Endothelial cell of umbilical vein (primary cell): ENCODE data around the gene CRIM1. TPM values are rescaled to one million over a fixed set of nuclear protein-coding genes. Genes with fewer than 3 reads are reported as not detected.

Experiments used
- BruUV-seq: library from RNA; stranded (reverse); fragments of 400-500 nt; replicated peaks from 2 replicates; lab custom pipeline; 2021; lab: Mats Ljungman, UMichigan
- CTCF ChIA-PET: fragments of 300-600, 350-600 bp; sonication (Branson Sonifier 250); formaldehyde crosslinking; loops from one replicate; lab custom pipeline; 2021; ENCODE audit warnings: antibody characterized with exemption, inconsistent platforms; lab: Charles Lee
- POLR2A ChIA-PET: fragments of 300-600, 350-600 bp; sonication (Branson Sonifier 250); formaldehyde crosslinking; loops from one replicate; lab custom pipeline; 2021; ENCODE audit warnings: antibody characterized with exemption, inconsistent platforms; lab: Charles Lee
- DNase-seq: peaks from one replicate; pipeline ENCODE4 v3.0.0-alpha.2; 2011; ENCODE audit warnings: low read depth, low spot score
- FAIRE-seq: peaks from 2 replicates; lab custom pipeline; 2011; peaks lifted over from hg19 to GRCh38; lab: Jason Lieb, UNC
- H2AFZ ChIP-seq: 2 replicates; pipeline ENCODE4 v1.6.0; 2012; ENCODE audit warnings: low read depth, low read length, control low read depth, inconsistent platforms
- H3K27ac ChIP-seq: 2 replicates; pipeline ENCODE4 v1.5.1; 2011; ENCODE audit warnings: low read depth, mild to moderate bottlenecking, control low read depth, low read length, moderate library complexity; ENCODE audit not compliant: insufficient read depth
- H3K27me3 ChIP-seq, 2 experiments: 2 replicates each; pipeline versions ENCODE4 v1.6.0 to v1.6.1; 2011; ENCODE audit warnings: low read length in 2 of 2, mixed read lengths in 1 of 2; ENCODE audit not compliant: control insufficient read depth in 2 of 2, insufficient read depth in 2 of 2
- H3K36me3 ChIP-seq, 2 experiments: 2 replicates in 1 of 2; 3 replicates in 1 of 2; pipeline ENCODE4 v1.5.1; 2011; ENCODE audit warnings: low read length in 2 of 2, mild to moderate bottlenecking in 1 of 2, moderate library complexity in 1 of 2; ENCODE audit not compliant: control insufficient read depth in 2 of 2, insufficient read depth in 2 of 2; ENCODE audit errors: extremely low read depth in 1 of 2
- H3K4me1 ChIP-seq: 3 replicates; pipeline ENCODE4 v1.5.1; 2011; ENCODE audit warnings: mild to moderate bottlenecking, low read length; ENCODE audit not compliant: control insufficient read depth, insufficient read depth; ENCODE audit errors: extremely low read depth
- H3K4me2 ChIP-seq: 2 replicates; pipeline ENCODE4 v1.6.1; 2011; ENCODE audit warnings: low read length, control low read depth, mixed read lengths; ENCODE audit not compliant: insufficient read depth
- H3K4me3 ChIP-seq, 3 experiments: fragments of 200-600 bp in 1 of 3; sonication (generic), shearing (Covaris generic) in 1 of 3; replicated peaks in 1 of 3; 2 replicates each; pipeline ENCODE4 v1.5.1; 2011 to 2016; ENCODE audit warnings: control low read depth in 3 of 3, low read length in 3 of 3, mild to moderate bottlenecking in 2 of 3, inconsistent platforms in 1 of 3, low read depth in 1 of 3, moderate library complexity in 1 of 3; ENCODE audit not compliant: insufficient read depth in 1 of 3
- H3K79me2 ChIP-seq: 2 replicates; pipeline ENCODE4 v1.6.0; 2012; ENCODE audit warnings: low read length, inconsistent platforms; ENCODE audit not compliant: control insufficient read depth, insufficient read depth
- H3K9ac ChIP-seq: replicated peaks from 2 replicates; pipeline ENCODE3; 2011; ENCODE audit warnings: low read length, control low read depth; ENCODE audit not compliant: insufficient read depth; ENCODE audit errors: extremely low read depth
- H3K9me1 ChIP-seq: replicated peaks from 3 replicates; pipeline ENCODE4 v1.6.0; 2011; ENCODE audit warnings: mild to moderate bottlenecking, low read length; ENCODE audit not compliant: control insufficient read depth, insufficient read depth; ENCODE audit errors: extremely low read depth
- H3K9me3 ChIP-seq: replicated peaks from 2 replicates; pipeline ENCODE4 v1.5.1; 2012; ENCODE audit warnings: low read length, inconsistent platforms; ENCODE audit not compliant: control insufficient read depth, insufficient read depth
- H4K20me1 ChIP-seq: replicated peaks from 2 replicates; pipeline ENCODE3; 2011; ENCODE audit warnings: mild to moderate bottlenecking, low read length; ENCODE audit not compliant: control insufficient read depth, insufficient read depth; ENCODE audit errors: extremely low read depth
- CTCF ChIP-seq, 2 donors: IDR thresholded peaks; 1 replicate in 1 of 2; 2 replicates in 1 of 2; pipeline ENCODE4 v1.5.1; 2011; ENCODE audit warnings: low read length in 2 of 2, mild to moderate bottlenecking in 2 of 2, moderate library complexity in 2 of 2, control low read depth in 1 of 2, inconsistent platforms in 1 of 2, low read depth in 1 of 2; ENCODE audit not compliant: insufficient read depth in 1 of 2; ENCODE audit errors: extremely low read depth in 1 of 2
- EZH2 ChIP-seq: IDR thresholded peaks from 2 replicates; pipeline ENCODE4 v1.6.1; 2012; ENCODE audit warnings: borderline replicate concordance, low read depth, mild to moderate bottlenecking, moderate library complexity, low read length, inconsistent platforms; ENCODE audit not compliant: severe bottlenecking
- FOS ChIP-seq: IDR thresholded peaks from 2 replicates; pipeline ENCODE4 v1.6.1; 2011; ENCODE audit warnings: mild to moderate bottlenecking, low read length, moderate library complexity, borderline replicate concordance; ENCODE audit not compliant: insufficient read depth
- GATA2 ChIP-seq: IDR thresholded peaks from 2 replicates; pipeline ENCODE4 v1.7.0; 2011; ENCODE audit warnings: low read depth, mild to moderate bottlenecking, moderate library complexity, mixed read lengths, low read length; ENCODE audit not compliant: insufficient read length, insufficient read depth
- JUN ChIP-seq: IDR thresholded peaks from 2 replicates; pipeline ENCODE4 v1.6.1; 2011; ENCODE audit warnings: borderline replicate concordance, low read depth; ENCODE audit not compliant: insufficient read length, insufficient read depth
- MYC ChIP-seq: IDR thresholded peaks from one replicate; pipeline ENCODE4 v1.6.1; 2011; ENCODE audit warnings: mild to moderate bottlenecking, low read depth, low read length
- POLR2A ChIP-seq: IDR thresholded peaks from 2 replicates; pipeline ENCODE4 v1.6.1; 2012; ENCODE audit warnings: low read depth, mild to moderate bottlenecking, control low read depth, low read length
- POLR2AphosphoS5 ChIP-seq: IDR thresholded peaks from 2 replicates; pipeline ENCODE4 v1.6.1; 2012; ENCODE audit warnings: low read depth, mild to moderate bottlenecking, control low read depth, low read length, moderate library complexity; ENCODE audit not compliant: insufficient read depth
- dilution Hi-C: fragments of 300-500 bp; cut with MboI; formaldehyde crosslinking; loops from one replicate; pipeline ENCODE4 v1.15.0; 2019; ENCODE audit warnings: low sequenced_read_pairs; ENCODE audit not compliant: extremely low pct_ligation_motif_present
- intact Hi-C: fragments of 100-400 bp; cut with micrococcal nuclease; formaldehyde crosslinking; loops from one replicate; pipeline ENCODE4 v1.10.0; 2022
- polyA plus RNA-seq, 4 experiments: library from polyadenylated mRNA; depleted of rRNA in 3 of 4; stranded (reverse) in 3 of 4; unstranded in 1 of 4; fragments of >200 nt; gene quantifications; 2 replicates each; pipeline versions ENCODE4 v1.2.1 to v1.2.3, GENCODE V29; 2011 to 2012; ENCODE audit warnings: missing spikeins in 1 of 4
- total RNA-seq: library from RNA; stranded (reverse); gene quantifications from 2 replicates; pipeline ENCODE4 v1.2.3, GENCODE V29; 2021
- TF ChIP-seq, protein P1 (sequence below): IDR thresholded peaks from 2 replicates; pipeline ENCODE4 v1.6.1; 2011; ENCODE audit not compliant: insufficient read depth, insufficient read length

Gene CRIM1
- total and polyA plus RNA-seq, 2 donors (not counting 3 experiments of a cell fraction or from before 2014, with no cell fraction given): 422 to 649 TPM

DNA sequence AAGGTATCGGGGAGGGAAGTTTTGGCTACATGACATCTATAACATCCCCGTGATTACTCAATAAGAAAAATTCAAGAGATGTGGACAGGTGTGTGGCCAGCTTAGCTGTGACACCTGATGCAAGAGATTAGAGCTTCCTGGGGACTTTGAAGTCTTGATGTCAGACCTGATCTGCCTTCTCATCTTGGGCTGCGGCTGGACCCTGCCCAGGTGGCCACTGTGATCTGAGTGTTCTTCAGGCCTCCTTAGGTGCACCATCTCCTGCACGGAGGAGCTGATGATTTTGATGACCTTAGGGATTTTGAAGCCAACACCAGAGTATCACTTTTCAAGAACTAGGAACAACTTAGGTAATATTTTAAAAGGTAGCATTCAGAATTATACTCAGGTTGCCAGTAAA lies 128.9 kb downstream of the CRIM1 start:
- ChIA-PET POLR2A (interaction anchor here (0.8 kb wide), 1 partner anchor 65 kb away, joined by 4 read pairs; no protein-coding TSS in a partner anchor), CTCF (interaction anchor here (1.9 to 3.6 kb wide), 2 partner anchors 24 to 132 kb away, joined by 6 to 24 read pairs; no protein-coding TSS in a partner anchor)
- Histone ChIP-seq H3K27me3 (no peaks in the 10 kb centered on the region), H3K4me2 (peak overlapping the region; percentile 5), H3K4me3 (no peak overlapping the region), H3K36me3 (peaks cover 39 to 42% of the 10 kb centered on the region in 2 experiments), H2AFZ (no peak overlapping the region), H3K9me3 (no peaks in the 10 kb centered on the region), H3K9ac (peak overlapping the region; percentile 84), H3K27ac (peak overlapping the region; percentile 93), H3K9me1 (no peaks in the 10 kb centered on the region), H3K79me2 (peaks cover 67% of the 10 kb centered on the region), H4K20me1 (no peaks in the 10 kb centered on the region), H3K4me1 (peaks cover 93% of the 10 kb centered on the region)
- FAIRE-seq: no peak
- no peak for DNase-seq
- dilution Hi-C loops: no loop called here
- TF ChIP-seq MYC: no peak
- no peak for TF ChIP-seq JUN
- TF ChIP-seq POLR2AphosphoS5: no peak
- no peak for TF ChIP-seq CTCF (IDR thresholded peaks at IDR 0.05; ENCODE audit: extremely low read depth in 1 of 2, insufficient read depth in 1 of 2, low read depth in 1 of 2, low read length in 2 of 2)
- no peak for TF ChIP-seq GATA2
- TF ChIP-seq FOS: no peak
- no peak for TF ChIP-seq EZH2
- no peak for TF ChIP-seq POLR2A
- TF ChIP-seq, protein P1, sequence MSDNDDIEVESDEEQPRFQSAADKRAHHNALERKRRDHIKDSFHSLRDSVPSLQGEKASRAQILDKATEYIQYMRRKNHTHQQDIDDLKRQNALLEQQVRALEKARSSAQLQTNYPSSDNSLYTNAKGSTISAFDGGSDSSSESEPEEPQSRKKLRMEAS: no peak
- BruUV-seq: no TSS peak
- intact Hi-C loops: no loop called here
